CD14-positive monocyte (primary cell): Measurements from ENCODE around the gene CFAP57. TPM values are rescaled to one million over a fixed set of nuclear protein-coding genes. Genes with fewer than 3 reads are reported as not detected.
A peak's percentile ranks its signal among the peaks of the same experiment; 100 is the strongest.

Experiments used
- DNase-seq, 3 donors: peaks; one replicate each; pipeline ENCODE4 v3.0.0-alpha.2; 2011 to 2022
- H2AFZ ChIP-seq: 2 replicates; pipeline ENCODE4 v1.6.0; 2012; ENCODE audit warnings: mild to moderate bottlenecking, low read depth, low read length, inconsistent platforms; ENCODE audit not compliant: insufficient read depth, poor library complexity, severe bottlenecking
- H3K27ac ChIP-seq, 2 donors: 1 replicate in 1 of 2; 2 replicates in 1 of 2; pipeline ENCODE4 v1.5.1; 2012 to 2013; ENCODE audit warnings: low read length in 2 of 2, control low read depth in 1 of 2, inconsistent platforms in 1 of 2, low read depth in 1 of 2, mild to moderate bottlenecking in 1 of 2
- H3K27me3 ChIP-seq, 2 donors: one replicate each; pipeline versions ENCODE4 v1.6.0 to v1.6.1; 2011 to 2013; ENCODE audit warnings: low read length in 2 of 2; ENCODE audit not compliant: control insufficient read depth in 2 of 2, insufficient read depth in 2 of 2
- H3K36me3 ChIP-seq, 2 donors: replicated peaks in 1 of 2; 1 replicate in 1 of 2; 2 replicates in 1 of 2; pipeline versions ENCODE4 v1.5.1 to v1.6.1; 2012 to 2013; ENCODE audit warnings: low read length in 2 of 2, control low read depth in 1 of 2, inconsistent platforms in 1 of 2, mild to moderate bottlenecking in 1 of 2; ENCODE audit not compliant: insufficient read depth in 2 of 2, control insufficient read depth in 1 of 2
- H3K4me1 ChIP-seq, 2 donors: 1 replicate in 1 of 2; 2 replicates in 1 of 2; pipeline versions ENCODE4 v1.5.1 to v1.6.1; 2012 to 2013; ENCODE audit warnings: low read length in 2 of 2, control low read depth in 1 of 2, inconsistent platforms in 1 of 2, mild to moderate bottlenecking in 1 of 2, moderate library complexity in 1 of 2; ENCODE audit not compliant: insufficient read depth in 2 of 2, control insufficient read depth in 1 of 2
- H3K4me2 ChIP-seq: replicated peaks from 2 replicates; pipeline ENCODE3; 2012; ENCODE audit warnings: low read length, moderate library complexity, mild to moderate bottlenecking; ENCODE audit not compliant: poor library complexity, severe bottlenecking; ENCODE audit errors: extremely low read depth
- H3K4me3 ChIP-seq, 3 experiments: fragments of 200-600 bp in 1 of 3; sonication (generic) in 1 of 3; replicated peaks in 1 of 3; 1 replicate in 2 of 3; 2 replicates in 1 of 3; pipeline ENCODE4 v1.5.1; 2011 to 2013; ENCODE audit warnings: low read length in 3 of 3, mild to moderate bottlenecking in 3 of 3, control low read depth in 2 of 3, low read depth in 2 of 3, inconsistent platforms in 1 of 3, moderate library complexity in 1 of 3
- H3K79me2 ChIP-seq: 2 replicates; pipeline ENCODE4 v1.6.0; 2012; ENCODE audit warnings: mild to moderate bottlenecking, control low read depth, inconsistent platforms, low read length, moderate library complexity; ENCODE audit not compliant: insufficient read depth
- H3K9ac ChIP-seq: 2 replicates; pipeline ENCODE4 v1.6.0; 2017; ENCODE audit warnings: low read length, mild to moderate bottlenecking; ENCODE audit not compliant: insufficient read depth, poor library complexity, severe bottlenecking
- H3K9me3 ChIP-seq, 2 donors: replicated peaks in 1 of 2; 1 replicate in 1 of 2; 2 replicates in 1 of 2; pipeline versions ENCODE4 v1.5.1 to v1.6.1; 2012 to 2013; ENCODE audit warnings: low read length in 2 of 2, control low read depth in 1 of 2; ENCODE audit not compliant: control insufficient read depth in 1 of 2, insufficient read depth in 1 of 2
- H4K20me1 ChIP-seq: 2 replicates; pipeline ENCODE4 v1.6.0; 2012; ENCODE audit warnings: mild to moderate bottlenecking, low read length, control low read depth, moderate library complexity; ENCODE audit not compliant: insufficient read depth
- H3K27ac Mint-ChIP-seq, 7 donors: one replicate each; pipeline ENCODE4 v1.8.0; 2020; ENCODE audit warnings: mild to moderate bottlenecking in 7 of 7, mixed read lengths in 7 of 7, moderate library complexity in 6 of 7, inconsistent platforms in 2 of 7
- H3K27me3 Mint-ChIP-seq, 3 donors: one replicate each; pipeline ENCODE4 v1.8.0; 2021 to 2022; ENCODE audit warnings: low read depth in 3 of 3, mild to moderate bottlenecking in 3 of 3, mixed read lengths in 3 of 3, moderate library complexity in 3 of 3, inconsistent platforms in 1 of 3
- H3K36me3 Mint-ChIP-seq, 2 donors: one replicate each; pipeline ENCODE4 v1.8.0; 2020; ENCODE audit warnings: mixed read lengths in 2 of 2, inconsistent platforms in 1 of 2, mild to moderate bottlenecking in 1 of 2
- H3K4me1 Mint-ChIP-seq: one replicate; pipeline ENCODE4 v1.8.0; 2020; ENCODE audit warnings: mild to moderate bottlenecking, mixed read lengths
- H3K4me3 Mint-ChIP-seq, 2 donors: one replicate each; pipeline ENCODE4 v1.8.0; 2020; ENCODE audit warnings: mild to moderate bottlenecking in 2 of 2, mixed read lengths in 2 of 2, moderate library complexity in 1 of 2
- H3K9me3 Mint-ChIP-seq, 7 donors: one replicate each; pipeline ENCODE4 v1.8.0; 2020 to 2022; ENCODE audit warnings: mixed read lengths in 7 of 7, mild to moderate bottlenecking in 6 of 7, moderate library complexity in 6 of 7, inconsistent platforms in 2 of 7
- WGBS: methylation state at CpG from one replicate; pipeline ENCODE4 v1.1.5; 2013; ENCODE audit warnings: missing lambda C conversion rate; ENCODE audit not compliant: insufficient coverage; 5-methylcytosine and 5-hydroxymethylcytosine counted together
- intact Hi-C, 2 donors: fragments of 100-400 bp; cut with micrococcal nuclease; formaldehyde crosslinking; loops; one replicate each; pipeline versions ENCODE4 v1.15.0 to v1.15.1; 2023
- polyA plus RNA-seq, 3 donors: library from polyadenylated mRNA; depleted of rRNA in 1 of 3; unstranded in 2 of 3; stranded (reverse) in 1 of 3; fragments of 300-500 nt in 2 of 3; fragments of >200 nt in 1 of 3; fragmentation: Illumina TruSeq in 2 of 3; gene quantifications; 1 replicate in 2 of 3; 2 replicates in 1 of 3; pipeline ENCODE4 v1.2.3, GENCODE V29; 2012 to 2021
- TF ChIP-seq, protein P1 (sequence below): fragments of 200-600 bp; IDR thresholded peaks from one replicate; pipeline ENCODE4 v1.8.0; 2022; ENCODE audit warnings: antibody characterized with exemption, mild to moderate bottlenecking

The CFAP57 gene
- polyA plus RNA-seq, 3 donors: 0.01 to 0.05 TPM; not detected in 1

DNA sequence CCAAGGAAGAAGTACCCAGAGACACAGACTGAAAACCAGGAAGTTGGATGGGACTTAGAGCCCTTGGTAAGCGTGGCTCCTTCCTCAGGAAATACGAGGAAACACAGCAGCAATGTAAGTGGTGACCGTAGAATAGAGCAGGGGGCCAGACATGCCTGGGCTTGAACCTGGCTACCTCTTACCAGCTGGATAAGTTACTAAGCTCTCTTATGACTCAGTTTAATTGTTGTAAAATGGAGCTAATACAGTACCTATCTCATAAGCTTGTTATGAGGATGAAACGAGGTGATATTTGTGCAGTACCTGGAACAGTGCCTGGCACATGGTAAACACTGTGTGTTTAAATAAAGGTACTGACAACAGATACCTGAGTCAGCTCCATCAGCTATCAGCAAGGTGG is 19.3 kb upstream of the CFAP57 start:
- TF ChIP-seq, protein P1, sequence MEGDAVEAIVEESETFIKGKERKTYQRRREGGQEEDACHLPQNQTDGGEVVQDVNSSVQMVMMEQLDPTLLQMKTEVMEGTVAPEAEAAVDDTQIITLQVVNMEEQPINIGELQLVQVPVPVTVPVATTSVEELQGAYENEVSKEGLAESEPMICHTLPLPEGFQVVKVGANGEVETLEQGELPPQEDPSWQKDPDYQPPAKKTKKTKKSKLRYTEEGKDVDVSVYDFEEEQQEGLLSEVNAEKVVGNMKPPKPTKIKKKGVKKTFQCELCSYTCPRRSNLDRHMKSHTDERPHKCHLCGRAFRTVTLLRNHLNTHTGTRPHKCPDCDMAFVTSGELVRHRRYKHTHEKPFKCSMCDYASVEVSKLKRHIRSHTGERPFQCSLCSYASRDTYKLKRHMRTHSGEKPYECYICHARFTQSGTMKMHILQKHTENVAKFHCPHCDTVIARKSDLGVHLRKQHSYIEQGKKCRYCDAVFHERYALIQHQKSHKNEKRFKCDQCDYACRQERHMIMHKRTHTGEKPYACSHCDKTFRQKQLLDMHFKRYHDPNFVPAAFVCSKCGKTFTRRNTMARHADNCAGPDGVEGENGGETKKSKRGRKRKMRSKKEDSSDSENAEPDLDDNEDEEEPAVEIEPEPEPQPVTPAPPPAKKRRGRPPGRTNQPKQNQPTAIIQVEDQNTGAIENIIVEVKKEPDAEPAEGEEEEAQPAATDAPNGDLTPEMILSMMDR: no peak
- H3K79me2 ChIP-seq: no peaks in the 10 kb centered on the region
- H3K4me1 ChIP-seq: peaks cover 2% of the 10 kb centered on the region in 2 donors
- H3K27ac ChIP-seq: no peak overlapping the region
- peaks cover 16 to 22% of the 10 kb centered on the region in 2 donors for H3K27me3 ChIP-seq
- no peak overlapping the region for H3K9ac ChIP-seq
- no peak overlapping the region for H3K4me3 Mint-ChIP-seq
- H4K20me1 ChIP-seq: no peaks in the 10 kb centered on the region
- peaks cover 23 to 37% (median 24%) of the 10 kb centered on the region in 3 donors for H3K27me3 Mint-ChIP-seq
- H3K9me3 ChIP-seq: peaks cover 0 to 6% of the 10 kb centered on the region in 2 donors
- intact Hi-C loops: no loop called here
- 43% methylated on average over 2 of the region's 4 CpGs for WGBS
- H3K36me3 ChIP-seq: no peaks in the 10 kb centered on the region
- H3K36me3 Mint-ChIP-seq: peaks cover 0 to 3% of the 10 kb centered on the region in 2 donors
- H3K4me2 ChIP-seq: no peak overlapping the region
- H2AFZ ChIP-seq: peak overlapping the region; percentile 46
- no peak overlapping the region for H3K27ac Mint-ChIP-seq
- no peak for DNase-seq
- H3K4me1 Mint-ChIP-seq: peaks cover 5% of the 10 kb centered on the region
- H3K4me3 ChIP-seq: no peak overlapping the region
- H3K9me3 Mint-ChIP-seq: peaks cover 0 to 5% (median 0%) of the 10 kb centered on the region in 7 donors

DNA sequence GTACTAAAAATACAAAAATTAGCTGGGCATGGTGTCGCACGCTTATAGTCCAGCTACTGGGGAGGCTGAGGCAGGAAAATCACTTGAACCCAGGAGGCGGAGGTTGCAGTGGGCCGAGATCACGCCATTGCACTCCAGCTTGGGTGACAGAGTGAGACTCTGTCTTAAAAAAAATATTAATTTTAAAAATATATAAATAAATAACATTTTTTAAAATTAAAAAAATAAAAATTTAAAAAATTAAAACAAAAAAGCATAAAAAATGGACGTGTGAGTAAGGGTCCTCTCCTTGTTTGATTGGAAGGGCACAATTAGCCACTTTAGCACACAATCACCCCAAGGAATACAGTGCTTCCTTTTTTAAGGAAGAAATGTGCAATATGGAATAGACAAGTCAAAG is 18.7 kb upstream of the CFAP57 start:
- H3K4me1 ChIP-seq: no peaks in the 10 kb centered on the region
- H3K27ac ChIP-seq: no peak overlapping the region
- peaks cover 0 to 2% of the 10 kb centered on the region in 2 donors for H3K36me3 Mint-ChIP-seq
- peaks cover 17 to 31% (median 19%) of the 10 kb centered on the region in 3 donors for H3K27me3 Mint-ChIP-seq
- TF ChIP-seq, protein P1: no peak
- peaks cover 13 to 16% of the 10 kb centered on the region in 2 donors for H3K27me3 ChIP-seq
- H2AFZ ChIP-seq: no peak overlapping the region
- H3K36me3 ChIP-seq: no peaks in the 10 kb centered on the region
- no peak overlapping the region for H3K4me3 Mint-ChIP-seq
- H3K27ac Mint-ChIP-seq: no peak overlapping the region
- DNase-seq: no peak
- no peak overlapping the region for H3K4me2 ChIP-seq
- H3K9me3 ChIP-seq: peaks cover 0 to under 1% of the 10 kb centered on the region in 2 donors
- intact Hi-C loops: no loop called here
- peaks cover 5% of the 10 kb centered on the region for H3K4me1 Mint-ChIP-seq
- no peaks in the 10 kb centered on the region for H3K79me2 ChIP-seq
- WGBS: 92% methylated on average over 2 of the region's 6 CpGs
- H3K9me3 Mint-ChIP-seq: peaks cover 0 to 3% (median 0%) of the 10 kb centered on the region in 7 donors
- H4K20me1 ChIP-seq: no peaks in the 10 kb centered on the region
- H3K9ac ChIP-seq: no peak overlapping the region
- no peak overlapping the region for H3K4me3 ChIP-seq
